Prostate gland (tissue), 2 donors: ENCODE results near the gene RASSF1. TPM values are rescaled to one million over a fixed set of nuclear protein-coding genes. Genes with fewer than 3 reads are reported as not detected.

Experiments
- DNase-seq: peaks from one replicate; pipeline ENCODE4 v3.0.0-alpha.2; 2019; ENCODE audit warnings: low spot score
- H3K27ac ChIP-seq, 2 donors: fragments of 200-600 bp; sonication (generic); 2 replicates each; pipeline ENCODE4 v1.5.1; 2017 to 2019
- H3K27me3 ChIP-seq: fragments of 200-600 bp; sonication (generic); replicated peaks from 2 replicates; pipeline ENCODE4 v1.5.1; 2019; ENCODE audit not compliant: insufficient read depth
- H3K36me3 ChIP-seq, 2 donors: fragments of 200-600 bp; sonication (generic); 1 replicate in 1 of 2; 2 replicates in 1 of 2; pipeline versions ENCODE4 v1.5.1 to v1.8.1; 2017 to 2019
- H3K4me1 ChIP-seq: fragments of 200-600 bp; sonication (generic); replicated peaks from 2 replicates; pipeline ENCODE4 v1.5.1; 2019
- H3K4me3 ChIP-seq, 2 donors: fragments of 200-600 bp; sonication (generic); 2 replicates each; pipeline ENCODE4 v1.5.1; 2017 to 2019
- H3K9me3 ChIP-seq: fragments of 200-600 bp; sonication (generic); 2 replicates; pipeline ENCODE4 v1.5.1; 2017
- POLR2A ChIP-seq: fragments of 450-650 bp; IDR thresholded peaks from one replicate; pipeline ENCODE4 v1.6.1; 2016; ENCODE audit warnings: antibody characterized with exemption, mild to moderate bottlenecking
- POLR2AphosphoS5 ChIP-seq: sonication (generic); formaldehyde crosslinking; IDR thresholded peaks from one replicate; pipeline ENCODE4 v1.6.1; 2017; ENCODE audit warnings: antibody characterized with exemption
- WGBS: methylation state at CpG from one replicate; pipeline ENCODE4 v1.1.5; 2018; 5-methylcytosine and 5-hydroxymethylcytosine counted together
- intact Hi-C: fragments of 100-400 bp; cut with DNase I; formaldehyde crosslinking; loops from one replicate; pipeline ENCODE4 v1.14.2; 2022
- total RNA-seq, 2 donors: library from RNA; depleted of rRNA; stranded (reverse); fragments of >200 nt; gene quantifications; one replicate each; pipeline ENCODE4 v1.1.0, GENCODE V29; 2016
- TF ChIP-seq, protein P1 (sequence below), 4 experiments: fragments of 200-600 bp in 2 of 4; fragments of 450-650 bp in 2 of 4; sonication (generic) in 2 of 4; IDR thresholded peaks; 1 replicate in 3 of 4; 2 replicates in 1 of 4; pipeline ENCODE4 v1.5.1; 2016 to 2019; ENCODE audit warnings: antibody characterized with exemption in 4 of 4, mild to moderate bottlenecking in 2 of 4, moderate library complexity in 2 of 4

RASSF1 gene
- total RNA-seq, 2 donors from 2014 or later: 23.8 to 36.6 TPM

DNA sequence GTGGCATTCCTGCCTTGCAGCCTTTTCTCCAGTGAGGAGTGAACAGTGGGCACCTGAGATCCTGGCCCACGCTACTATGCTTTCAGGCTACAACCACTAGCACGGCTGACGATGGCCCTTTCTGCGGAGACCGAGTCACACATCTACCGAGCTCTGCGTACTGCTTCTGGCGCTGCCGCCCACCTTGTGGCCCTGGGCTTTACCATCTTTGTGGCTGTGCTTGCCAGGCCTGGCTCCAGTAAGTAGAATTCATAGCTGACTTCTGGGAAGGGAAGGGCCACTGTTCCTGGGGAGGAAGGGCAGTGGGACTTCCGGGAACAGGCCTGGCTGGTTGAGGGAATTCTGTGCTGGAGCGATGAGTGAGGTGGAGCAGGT is 10.7 kb upstream of the RASSF1 start:
- Histone ChIP-seq H3K36me3 (no peaks in the 10 kb centered on the region), H3K4me1 (peaks cover 26% of the 10 kb centered on the region), H3K9me3 (no peaks in the 10 kb centered on the region), H3K27me3 (no peaks in the 10 kb centered on the region), H3K27ac (peak overlapping the region; percentile 94 to 96), H3K4me3 (peak overlapping the region; percentile 73 to 91)
- 49% methylated on average over 11 of the region's 11 CpGs for WGBS
- intact Hi-C loops: loop anchor here (10.0 kb wide), 1 partner anchor 1033 kb away; the partner anchor contains the start of gene MANF
- TF ChIP-seq POLR2A: no peak
- no peak for TF ChIP-seq POLR2AphosphoS5
- TF ChIP-seq, protein P1, sequence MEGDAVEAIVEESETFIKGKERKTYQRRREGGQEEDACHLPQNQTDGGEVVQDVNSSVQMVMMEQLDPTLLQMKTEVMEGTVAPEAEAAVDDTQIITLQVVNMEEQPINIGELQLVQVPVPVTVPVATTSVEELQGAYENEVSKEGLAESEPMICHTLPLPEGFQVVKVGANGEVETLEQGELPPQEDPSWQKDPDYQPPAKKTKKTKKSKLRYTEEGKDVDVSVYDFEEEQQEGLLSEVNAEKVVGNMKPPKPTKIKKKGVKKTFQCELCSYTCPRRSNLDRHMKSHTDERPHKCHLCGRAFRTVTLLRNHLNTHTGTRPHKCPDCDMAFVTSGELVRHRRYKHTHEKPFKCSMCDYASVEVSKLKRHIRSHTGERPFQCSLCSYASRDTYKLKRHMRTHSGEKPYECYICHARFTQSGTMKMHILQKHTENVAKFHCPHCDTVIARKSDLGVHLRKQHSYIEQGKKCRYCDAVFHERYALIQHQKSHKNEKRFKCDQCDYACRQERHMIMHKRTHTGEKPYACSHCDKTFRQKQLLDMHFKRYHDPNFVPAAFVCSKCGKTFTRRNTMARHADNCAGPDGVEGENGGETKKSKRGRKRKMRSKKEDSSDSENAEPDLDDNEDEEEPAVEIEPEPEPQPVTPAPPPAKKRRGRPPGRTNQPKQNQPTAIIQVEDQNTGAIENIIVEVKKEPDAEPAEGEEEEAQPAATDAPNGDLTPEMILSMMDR (IDR thresholded peaks at IDR 0.05): no peak
- DNase-seq: no peak

- Histone ChIP-seq H3K4me1 (peaks cover 20% of the 10 kb centered on the region), H3K36me3 (no peaks in the 10 kb centered on the region), H3K9me3 (no peaks in the 10 kb centered on the region), H3K4me3 (peak within 1 kb of the TSS; percentile 73 to 91), H3K27ac (peak within 1 kb of the TSS; percentile 94 to 96), H3K27me3 (no peaks in the 10 kb centered on the region)
- intact Hi-C loops: loop anchor here (10.0 kb wide), 1 partner anchor 1034 kb away; the partner anchor contains the start of gene MANF
- WGBS: under 1% methylated on average over 62 of the region's 64 CpGs
- peak; percentile 97 for TF ChIP-seq POLR2AphosphoS5
- peak; percentile 91 for TF ChIP-seq POLR2A
- TF ChIP-seq, protein P1 (IDR thresholded peaks at IDR 0.05): peak in 1 of 4 experiments; percentile 19
- DNase-seq: peak; percentile 96
These were observed 10.1 kb upstream of the RASSF1 start, which contains the start of the genes CYB561D2 and NPRL2 for GRCh38 chr3:50350527-50351322. CYB561D2 (plus strand) TSS chr3:50350862; CDS start chr3:50351434, 572 bp downstream. NPRL2 (minus strand) TSS chr3:50350775; CDS start chr3:50350652, 123 bp downstream.

DNA sequence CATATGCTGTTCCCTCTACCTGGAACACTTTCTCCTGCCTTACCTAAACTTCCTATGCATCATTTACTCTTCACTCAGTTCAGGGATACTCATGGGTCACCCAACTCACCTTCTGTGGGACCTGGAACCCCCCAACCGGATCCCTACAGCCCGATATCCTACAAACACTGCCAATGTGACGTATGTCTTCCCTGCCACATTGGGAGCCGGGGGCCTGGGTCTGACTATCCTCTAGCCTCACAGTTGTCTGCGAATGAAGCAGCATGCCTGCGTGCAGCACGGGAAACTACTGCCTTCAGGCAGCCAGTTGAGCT is 9.5 kb upstream of the RASSF1 start:
- H3K27ac ChIP-seq: peak overlapping the region; percentile 94 to 96
- TF ChIP-seq POLR2AphosphoS5 (no peak), POLR2A (no peak)
- TF ChIP-seq, protein P1 (IDR thresholded peaks at IDR 0.05): no peak
- H3K36me3 ChIP-seq: no peaks in the 10 kb centered on the region
- H3K27me3 ChIP-seq: no peaks in the 10 kb centered on the region
- 2% methylated on average over 7 of the region's 7 CpGs for WGBS
- H3K4me1 ChIP-seq: peaks cover 18% of the 10 kb centered on the region
- peak overlapping the region; percentile 73 to 91 for H3K4me3 ChIP-seq
- no peaks in the 10 kb centered on the region for H3K9me3 ChIP-seq
- no peak for DNase-seq
- intact Hi-C loops: loop anchor here (10.0 kb wide), 1 partner anchor 1035 kb away; the partner anchor contains the start of gene MANF

DNA sequence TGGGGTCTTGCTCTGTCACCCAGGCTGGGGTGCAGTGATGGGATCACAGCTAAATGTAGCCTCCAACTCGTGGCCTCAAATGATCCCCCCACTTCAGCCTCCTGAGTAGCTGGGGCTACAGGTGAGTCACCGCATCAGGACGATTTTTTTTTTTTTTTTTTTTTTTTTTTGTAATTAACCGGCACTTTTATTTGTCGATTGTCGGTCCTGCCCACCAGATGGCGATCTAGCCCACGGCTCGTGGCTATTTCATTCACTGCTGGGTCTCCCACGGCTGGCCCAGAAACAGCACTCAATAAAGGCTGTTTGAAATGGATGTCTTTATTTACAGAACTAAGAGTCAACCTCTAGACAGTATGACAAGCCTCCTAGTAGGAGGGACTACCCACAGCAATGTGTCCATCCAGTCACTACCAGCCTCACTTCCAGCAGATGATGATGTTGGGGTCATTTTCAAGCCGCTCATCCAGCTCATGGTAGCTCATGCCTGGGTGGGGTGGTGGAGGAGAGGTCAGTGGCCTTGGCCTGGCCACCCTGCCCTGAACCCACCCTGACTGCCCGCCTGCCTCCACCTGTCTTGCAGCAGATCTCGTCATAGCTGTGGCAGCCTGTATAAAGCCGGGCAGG is 6.7 kb upstream of the RASSF1 start:
- H3K9me3 ChIP-seq: no peaks in the 10 kb centered on the region
- peaks cover 18% of the 10 kb centered on the region for H3K4me1 ChIP-seq
- no peaks in the 10 kb centered on the region for H3K36me3 ChIP-seq
- H3K27ac ChIP-seq: peak overlapping the region in 1 of 2 donors; percentile 31
- peak; percentile 73 for DNase-seq
- H3K27me3 ChIP-seq: no peaks in the 10 kb centered on the region
- intact Hi-C loops: loop anchor here (2.0 to 10.0 kb wide), 2 partner anchors 196 to 1058 kb away; no protein-coding TSS in a partner anchor
- WGBS: 24% methylated on average over 14 of the region's 14 CpGs
- TF ChIP-seq POLR2A (no peak), POLR2AphosphoS5 (peak; percentile 73)
- TF ChIP-seq, protein P1 (IDR thresholded peaks at IDR 0.05): peak; percentile 14 to 71 (median 52)
- no peak overlapping the region for H3K4me3 ChIP-seq
